RWPE2 (cell line): ENCODE measurements around the gene AHCYL1.
A peak's percentile ranks its signal among the peaks of the same experiment; 100 is the strongest.
"Not testable (repeated sequence)": the region's sequence is repeated elsewhere in the genome, so short reads cannot be mapped to it uniquely, and the experiment has no call there.

Source experiments
- ATAC-seq: fragments of 200-7000 bp; cut with Tn5 transposase; 3 replicates; pipeline ENCODE4 v1.9.1; 2021; ENCODE audit warnings: low read depth
- DNase-seq: peaks from one replicate; pipeline ENCODE4 v3.0.0-alpha.2; 2020; ENCODE audit warnings: low spot score
- H3K27ac ChIP-seq: fragments of 450-650 bp; 2 replicates; pipeline ENCODE4 v1.5.1; 2017; ENCODE audit warnings: mild to moderate bottlenecking; ENCODE audit not compliant: poor library complexity, severe bottlenecking
- H3K27me3 ChIP-seq: fragments of 250-450 bp; sonication (Bioruptor Pico); 2 replicates; pipeline ENCODE4 v1.5.1; 2021; ENCODE audit warnings: mild to moderate bottlenecking, moderate library complexity; ENCODE audit not compliant: insufficient read depth, poor library complexity, severe bottlenecking
- H3K36me3 ChIP-seq: fragments of 250-450 bp; sonication (Bioruptor Pico); 2 replicates; pipeline ENCODE4 v1.5.1; 2020; ENCODE audit warnings: low read depth, mild to moderate bottlenecking, moderate library complexity
- H3K4me1 ChIP-seq: fragments of 250-450 bp; sonication (Bioruptor Pico); 2 replicates; pipeline ENCODE4 v1.5.1; 2021; ENCODE audit warnings: mild to moderate bottlenecking, moderate library complexity; ENCODE audit not compliant: insufficient read depth, poor library complexity, severe bottlenecking
- H3K4me3 ChIP-seq: fragments of 250-450 bp; sonication (Bioruptor Pico); 2 replicates; pipeline ENCODE4 v1.5.1; 2021; ENCODE audit warnings: mild to moderate bottlenecking, moderate library complexity; ENCODE audit not compliant: severe bottlenecking
- H3K9me3 ChIP-seq: fragments of 250-450 bp; sonication (Bioruptor Pico); 2 replicates; pipeline ENCODE4 v1.5.1; 2021; ENCODE audit warnings: mild to moderate bottlenecking, moderate library complexity; ENCODE audit not compliant: severe bottlenecking
- TF ChIP-seq, protein P1 (sequence below): fragments of 450-650 bp; IDR thresholded peaks from one replicate; pipeline ENCODE4 v1.5.1; 2017; ENCODE audit warnings: mild to moderate bottlenecking, moderate library complexity; ENCODE audit not compliant: poor library complexity, severe bottlenecking

AHCYL1 gene

DNA sequence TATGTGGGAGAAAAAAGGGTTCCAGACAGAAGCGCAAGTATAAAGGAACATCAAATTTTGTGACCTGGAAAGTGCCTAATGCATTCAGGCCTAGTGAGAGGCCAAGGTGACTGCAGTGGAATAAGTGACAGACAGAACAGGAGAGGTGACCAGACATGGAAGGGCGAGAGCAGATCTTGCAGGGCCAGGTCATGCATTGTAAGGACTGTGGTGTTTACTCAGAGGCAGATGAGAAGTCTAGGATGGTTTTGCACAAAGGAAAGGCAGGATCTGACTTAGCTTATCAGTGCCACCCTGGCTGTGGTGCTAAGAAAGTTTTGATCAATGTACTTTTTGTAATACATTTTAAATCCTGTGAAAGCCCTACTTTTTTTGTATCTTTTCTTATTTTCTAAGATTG is 34.1 kb upstream of the AHCYL1 start:
- Histone ChIP-seq H3K9me3 (no peaks in the 10 kb centered on the region), H3K27ac (no peak overlapping the region), H3K36me3 (no peaks in the 10 kb centered on the region), H3K4me1 (peaks cover 11% of the 10 kb centered on the region), H3K4me3 (no peak overlapping the region), H3K27me3 (no peaks in the 10 kb centered on the region)
- TF ChIP-seq, protein P1, sequence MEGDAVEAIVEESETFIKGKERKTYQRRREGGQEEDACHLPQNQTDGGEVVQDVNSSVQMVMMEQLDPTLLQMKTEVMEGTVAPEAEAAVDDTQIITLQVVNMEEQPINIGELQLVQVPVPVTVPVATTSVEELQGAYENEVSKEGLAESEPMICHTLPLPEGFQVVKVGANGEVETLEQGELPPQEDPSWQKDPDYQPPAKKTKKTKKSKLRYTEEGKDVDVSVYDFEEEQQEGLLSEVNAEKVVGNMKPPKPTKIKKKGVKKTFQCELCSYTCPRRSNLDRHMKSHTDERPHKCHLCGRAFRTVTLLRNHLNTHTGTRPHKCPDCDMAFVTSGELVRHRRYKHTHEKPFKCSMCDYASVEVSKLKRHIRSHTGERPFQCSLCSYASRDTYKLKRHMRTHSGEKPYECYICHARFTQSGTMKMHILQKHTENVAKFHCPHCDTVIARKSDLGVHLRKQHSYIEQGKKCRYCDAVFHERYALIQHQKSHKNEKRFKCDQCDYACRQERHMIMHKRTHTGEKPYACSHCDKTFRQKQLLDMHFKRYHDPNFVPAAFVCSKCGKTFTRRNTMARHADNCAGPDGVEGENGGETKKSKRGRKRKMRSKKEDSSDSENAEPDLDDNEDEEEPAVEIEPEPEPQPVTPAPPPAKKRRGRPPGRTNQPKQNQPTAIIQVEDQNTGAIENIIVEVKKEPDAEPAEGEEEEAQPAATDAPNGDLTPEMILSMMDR: no peak
- ATAC-seq (no peak), DNase-seq (no peak)

DNA sequence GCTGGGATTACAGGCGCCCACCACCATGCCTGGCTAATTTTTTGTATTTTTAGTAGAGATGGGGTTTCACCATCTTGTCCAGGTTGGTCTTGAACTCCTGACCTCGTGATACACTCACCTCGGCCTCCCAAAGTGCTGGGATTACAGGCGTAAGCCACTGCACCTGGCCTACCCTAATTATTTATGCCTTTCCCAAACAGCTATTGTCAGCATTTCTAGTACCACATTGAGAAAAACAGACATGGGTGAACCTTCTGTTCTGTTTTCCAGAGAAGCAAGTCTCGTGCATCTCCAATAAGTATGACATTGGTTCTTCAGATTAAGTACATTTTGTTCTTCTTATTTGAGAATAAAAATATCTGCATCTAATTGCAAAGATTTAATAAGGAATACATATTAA is 33.1 kb upstream of the AHCYL1 start:
- ATAC-seq, H3K9me3 ChIP-seq: not testable (repeated sequence)

DNA sequence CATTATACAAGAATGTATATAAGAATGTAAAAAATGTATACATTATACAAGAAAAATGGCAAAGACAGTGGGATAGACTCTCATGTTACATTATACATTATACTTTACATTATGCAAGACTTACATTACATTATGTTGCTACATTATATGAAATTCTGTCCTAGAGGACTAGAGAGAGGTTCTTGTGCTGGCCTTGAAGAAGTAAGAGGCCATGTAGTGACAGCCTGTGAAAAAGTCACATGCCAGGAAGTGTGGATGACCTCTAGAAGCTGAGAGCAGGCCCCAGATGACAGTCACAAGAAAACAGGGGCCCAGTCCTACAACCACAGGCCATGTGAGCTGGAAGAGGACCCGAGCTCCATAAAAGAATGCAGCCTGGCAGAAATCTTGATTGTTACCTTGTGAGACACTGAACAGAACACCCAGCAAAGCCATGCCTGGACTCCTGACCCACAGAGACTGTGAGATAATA is 30.5 kb upstream of the AHCYL1 start:
- Histone ChIP-seq H3K4me1 (peaks cover 11% of the 10 kb centered on the region), H3K36me3 (no peaks in the 10 kb centered on the region), H3K4me3 (no peak overlapping the region), H3K9me3 (no peaks in the 10 kb centered on the region), H3K27ac (peak overlapping the region; percentile 80), H3K27me3 (no peaks in the 10 kb centered on the region)
- DNase-seq (no peak), ATAC-seq (no peak; the same call in 2 of the 3 replicates)
- TF ChIP-seq, protein P1: no peak

More for the DNA sequence above, 33.1 kb upstream of the AHCYL1 start:
- H3K4me3 ChIP-seq, H3K27me3 ChIP-seq, H3K27ac ChIP-seq, DNase-seq, H3K36me3 ChIP-seq: not testable (repeated sequence)
- peaks cover 11% of the 10 kb centered on the region for H3K4me1 ChIP-seq

DNA sequence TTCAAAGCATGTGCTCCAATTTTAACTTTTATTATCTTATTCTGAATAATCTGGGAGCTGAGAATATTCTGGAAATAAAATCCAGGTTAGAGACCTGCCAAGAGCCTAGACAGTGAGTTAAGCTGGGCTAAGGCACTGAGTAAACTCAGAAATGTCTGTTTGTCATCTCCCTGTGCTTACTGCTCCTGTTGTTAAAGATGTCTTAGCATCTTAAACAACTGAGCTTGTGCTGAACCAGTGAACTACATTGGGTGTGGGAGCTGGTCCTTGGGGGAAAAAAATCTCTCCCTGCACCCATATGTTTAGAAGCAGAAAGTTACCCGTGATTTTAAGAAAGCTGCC is 25.0 kb upstream of the AHCYL1 start:
- DNase-seq (no peak), ATAC-seq (peak; percentile 28; the same call in 2 of the 3 replicates)
- Histone ChIP-seq H3K36me3 (no peaks in the 10 kb centered on the region), H3K4me1 (peaks cover 14% of the 10 kb centered on the region), H3K9me3 (no peaks in the 10 kb centered on the region), H3K4me3 (no peak overlapping the region), H3K27me3 (no peaks in the 10 kb centered on the region), H3K27ac (peak overlapping the region; percentile 81)
- TF ChIP-seq, protein P1: no peak

DNA sequence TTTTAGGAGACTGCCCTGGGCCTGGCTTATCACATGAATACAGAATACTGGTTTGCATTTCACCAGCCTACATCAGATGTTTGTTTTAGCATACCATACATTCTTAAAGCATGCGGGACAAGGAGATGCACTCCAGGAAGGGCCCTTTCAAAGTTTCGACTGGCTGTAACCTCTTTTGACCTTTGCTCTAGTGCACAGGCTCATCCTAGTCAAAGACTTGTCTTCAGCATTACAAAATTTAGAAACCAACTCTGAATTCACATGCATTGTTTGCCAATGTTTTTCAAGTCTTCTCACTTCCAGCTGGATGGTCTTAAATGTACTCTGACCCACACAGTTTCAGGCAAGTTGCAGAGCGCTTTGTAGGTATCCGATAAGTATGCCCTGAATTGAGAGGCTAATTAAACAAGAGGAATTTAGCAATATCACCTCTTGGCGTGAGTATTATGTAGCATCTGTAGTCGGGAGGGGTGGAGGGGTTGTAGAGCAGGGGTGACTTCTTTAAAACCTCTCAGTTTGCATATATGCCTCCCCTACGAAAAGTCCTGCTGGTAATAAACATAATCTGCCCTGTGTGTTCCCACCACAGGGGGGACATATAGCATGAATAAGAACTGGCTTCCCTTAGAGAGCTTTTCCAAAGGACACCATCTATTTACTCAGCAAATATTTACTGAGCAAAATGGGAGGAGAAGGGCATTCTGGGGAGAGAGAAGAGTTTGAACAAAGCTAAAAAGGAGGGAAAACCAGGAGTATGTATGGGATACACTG is 24.4 kb upstream of the AHCYL1 start:
- peaks cover 14% of the 10 kb centered on the region for H3K4me1 ChIP-seq

More for the DNA sequence above, 24.4 kb upstream of the AHCYL1 start:
- H3K9me3 ChIP-seq: no peaks in the 10 kb centered on the region
- peak overlapping the region; percentile 81 for H3K27ac ChIP-seq
- no peaks in the 10 kb centered on the region for H3K36me3 ChIP-seq
- TF ChIP-seq, protein P1: no peak
- no peaks in the 10 kb centered on the region for H3K27me3 ChIP-seq
- peak; percentile 99 for ATAC-seq
- DNase-seq: no peak
- no peak overlapping the region for H3K4me3 ChIP-seq
